ENCODE measurements around the gene SORCS3.

DNA sequence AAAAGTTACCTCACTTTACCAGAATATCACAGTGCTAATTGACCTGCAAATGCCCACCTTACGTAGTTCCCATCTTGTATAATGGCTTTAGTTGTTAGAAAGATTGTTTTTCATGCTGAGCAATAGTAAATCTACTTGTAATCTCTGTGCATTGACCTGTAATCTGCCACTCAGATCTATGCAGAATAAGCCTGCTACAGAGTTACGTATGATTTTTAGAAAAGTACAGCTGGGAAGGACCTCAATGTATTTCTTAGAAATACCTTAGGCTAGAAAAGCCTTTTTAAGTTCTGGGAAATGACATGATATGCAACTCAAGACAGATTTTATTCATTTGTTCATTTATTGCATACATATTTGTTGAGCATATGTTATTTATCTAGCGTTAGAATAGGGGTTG is 530.9 kb downstream of the SORCS3 start:
- TF ChIP-seq, protein P1, sequence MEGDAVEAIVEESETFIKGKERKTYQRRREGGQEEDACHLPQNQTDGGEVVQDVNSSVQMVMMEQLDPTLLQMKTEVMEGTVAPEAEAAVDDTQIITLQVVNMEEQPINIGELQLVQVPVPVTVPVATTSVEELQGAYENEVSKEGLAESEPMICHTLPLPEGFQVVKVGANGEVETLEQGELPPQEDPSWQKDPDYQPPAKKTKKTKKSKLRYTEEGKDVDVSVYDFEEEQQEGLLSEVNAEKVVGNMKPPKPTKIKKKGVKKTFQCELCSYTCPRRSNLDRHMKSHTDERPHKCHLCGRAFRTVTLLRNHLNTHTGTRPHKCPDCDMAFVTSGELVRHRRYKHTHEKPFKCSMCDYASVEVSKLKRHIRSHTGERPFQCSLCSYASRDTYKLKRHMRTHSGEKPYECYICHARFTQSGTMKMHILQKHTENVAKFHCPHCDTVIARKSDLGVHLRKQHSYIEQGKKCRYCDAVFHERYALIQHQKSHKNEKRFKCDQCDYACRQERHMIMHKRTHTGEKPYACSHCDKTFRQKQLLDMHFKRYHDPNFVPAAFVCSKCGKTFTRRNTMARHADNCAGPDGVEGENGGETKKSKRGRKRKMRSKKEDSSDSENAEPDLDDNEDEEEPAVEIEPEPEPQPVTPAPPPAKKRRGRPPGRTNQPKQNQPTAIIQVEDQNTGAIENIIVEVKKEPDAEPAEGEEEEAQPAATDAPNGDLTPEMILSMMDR (IDR thresholded peaks at IDR 0.05) = no peak
- no peak for TF ChIP-seq EZH2 (IDR thresholded peaks at IDR 0.05)
- no peak for TF ChIP-seq EZH2phosphoT487 (IDR thresholded peaks at IDR 0.05)

All from neural progenitor cell (in vitro differentiated cells).